ENCODE measurements around the gene BGN.

Gene BGN

GRCh38 chrX:153502796-153503195 is 8.0 kb downstream of the BGN start:
- no peak overlapping the region for H3K27ac ChIP-seq (ENCODE audit: low read length)
- peaks cover 2% of the 10 kb centered on the region; the same call in 1 of the 2 replicates for H3K4me1 ChIP-seq (ENCODE audit: low read length)
- H3K9me3 ChIP-seq (ENCODE audit: insufficient read depth, low read length) = no peaks in the 10 kb centered on the region
- no peaks in the 10 kb centered on the region for H3K79me2 ChIP-seq (ENCODE audit: low read length)
- no peak overlapping the region for H3K4me2 ChIP-seq (ENCODE audit: low read length)
- TF ChIP-seq EZH2phosphoT487 (IDR thresholded peaks at IDR 0.05; ENCODE audit: low read depth) (no peak), CTCF (IDR thresholded peaks at IDR 0.05; ENCODE audit: low read depth, low read length) (no peak)
- no peak overlapping the region for H3K9ac ChIP-seq (ENCODE audit: low read length)
- H3K36me3 ChIP-seq (replicated peaks; ENCODE audit: low read depth, low read length) = no peaks in the 10 kb centered on the region
- no peak overlapping the region for H2AFZ ChIP-seq (ENCODE audit: low read depth, low read length)
- H3K4me3 ChIP-seq (ENCODE audit: low read length) = no peak overlapping the region
- no peaks in the 10 kb centered on the region for H4K20me1 ChIP-seq (ENCODE audit: insufficient read depth, low read length)
- no peaks in the 10 kb centered on the region for H3K27me3 ChIP-seq (ENCODE audit: low read depth, low read length)

GRCh38 chrX:153504445-153505016 is 9.8 kb downstream of the BGN start:
- Histone ChIP-seq H4K20me1 (ENCODE audit: insufficient read depth, low read length) (no peaks in the 10 kb centered on the region), H3K9me3 (ENCODE audit: insufficient read depth, low read length) (no peaks in the 10 kb centered on the region), H2AFZ (ENCODE audit: low read depth, low read length) (no peak overlapping the region), H3K4me1 (ENCODE audit: low read length) (peaks cover 4% of the 10 kb centered on the region; the same call in 1 of the 2 replicates), H3K27ac (ENCODE audit: low read length) (no peak overlapping the region), H3K4me3 (ENCODE audit: low read length) (no peak overlapping the region), H3K9ac (ENCODE audit: low read length) (no peak overlapping the region), H3K4me2 (ENCODE audit: low read length) (no peak overlapping the region), H3K36me3 (replicated peaks; ENCODE audit: low read depth, low read length) (no peaks in the 10 kb centered on the region), H3K79me2 (ENCODE audit: low read length) (no peaks in the 10 kb centered on the region), H3K27me3 (ENCODE audit: low read depth, low read length) (no peaks in the 10 kb centered on the region)
- no peak for TF ChIP-seq EZH2phosphoT487 (IDR thresholded peaks at IDR 0.05; ENCODE audit: low read depth)

- Histone ChIP-seq H3K9me3 (ENCODE audit: insufficient read depth, low read length) (no peaks in the 10 kb centered on the region), H2AFZ (ENCODE audit: low read depth, low read length) (no peak overlapping the region), H3K4me3 (ENCODE audit: low read length) (no peak overlapping the region), H3K79me2 (ENCODE audit: low read length) (no peaks in the 10 kb centered on the region), H4K20me1 (ENCODE audit: insufficient read depth, low read length) (no peaks in the 10 kb centered on the region), H3K9ac (ENCODE audit: low read length) (no peak overlapping the region), H3K27ac (ENCODE audit: low read length) (no peak overlapping the region), H3K4me1 (ENCODE audit: low read length) (peaks cover 4% of the 10 kb centered on the region; the same call in 1 of the 2 replicates), H3K4me2 (ENCODE audit: low read length) (no peak overlapping the region), H3K36me3 (replicated peaks; ENCODE audit: low read depth, low read length) (no peaks in the 10 kb centered on the region), H3K27me3 (ENCODE audit: low read depth, low read length) (no peaks in the 10 kb centered on the region)
- TF ChIP-seq EZH2phosphoT487 (IDR thresholded peaks at IDR 0.05; ENCODE audit: low read depth) (no peak), CTCF (IDR thresholded peaks at IDR 0.05; ENCODE audit: low read depth, low read length) (no peak)
Observed at GRCh38 chrX:153505361-153505760, 10.6 kb downstream of the BGN start.

- peak overlapping the region; percentile 85 for H2AFZ ChIP-seq (ENCODE audit: low read depth, low read length)
- H3K9ac ChIP-seq (ENCODE audit: low read length) = 0 out of 2 replicates have a peak overlapping the region, but pooled peaks have one; percentile 17
- H3K4me3 ChIP-seq (ENCODE audit: low read length) = peak overlapping the region; percentile 59
- H3K27ac ChIP-seq (ENCODE audit: low read length) = no peak overlapping the region
- peak; percentile 76 for TF ChIP-seq CTCF (IDR thresholded peaks at IDR 0.05; ENCODE audit: low read depth, low read length)
- TF ChIP-seq EZH2phosphoT487 (IDR thresholded peaks at IDR 0.05; ENCODE audit: low read depth) = no peak
- H3K27me3 ChIP-seq (ENCODE audit: low read depth, low read length) = no peaks in the 10 kb centered on the region
- H3K4me2 ChIP-seq (ENCODE audit: low read length) = peak overlapping the region; percentile 65
- no peaks in the 10 kb centered on the region for H4K20me1 ChIP-seq (ENCODE audit: insufficient read depth, low read length)
- no peaks in the 10 kb centered on the region for H3K9me3 ChIP-seq (ENCODE audit: insufficient read depth, low read length)
- no peaks in the 10 kb centered on the region for H3K36me3 ChIP-seq (replicated peaks; ENCODE audit: low read depth, low read length)
- no peaks in the 10 kb centered on the region for H3K79me2 ChIP-seq (ENCODE audit: low read length)
- H3K4me1 ChIP-seq (ENCODE audit: low read length) = peaks cover 4% of the 10 kb centered on the region; the same call in 1 of the 2 replicates
Observed at GRCh38 chrX:153507484-153508178, 12.9 kb downstream of the BGN start.
